GM23338 (cell line): ENCODE data around the gene COPZ1. TPM values are rescaled to one million over a fixed set of nuclear protein-coding genes. Genes with fewer than 3 reads are reported as not detected.
A peak's percentile ranks its signal among the peaks of the same experiment; 100 is the strongest.

Source experiments
- ATAC-seq: fragments of 200-7000 bp; cut with Tn5 transposase; 3 replicates; pipeline ENCODE4 v1.9.1; 2020
- DNase-seq: peaks from one replicate; pipeline ENCODE4 v3.0.0-alpha.2; 2015; ENCODE audit warnings: low spot score
- H2AFZ ChIP-seq: fragments of 200-600 bp; sonication (generic); 2 replicates; pipeline ENCODE4 v1.8.0; 2016; ENCODE audit warnings: antibody characterized with exemption, mild to moderate bottlenecking, moderate library complexity
- H3F3A ChIP-seq: fragments of 200-600 bp; sonication (generic); replicated peaks from 2 replicates; pipeline ENCODE4 v1.8.0; 2017; ENCODE audit warnings: antibody characterized with exemption, mixed run types, low read depth
- H3K27ac ChIP-seq: fragments of 200-600 bp; sonication (generic); 2 replicates; pipeline ENCODE4 v1.6.1; 2016; ENCODE audit warnings: low read depth
- H3K27me3 ChIP-seq: fragments of 200-600 bp; sonication (generic); 2 replicates; pipeline ENCODE4 v1.8.0; 2016; ENCODE audit warnings: mild to moderate bottlenecking, mixed run types, moderate library complexity; ENCODE audit not compliant: insufficient read depth
- H3K36me3 ChIP-seq: fragments of 200-600 bp; sonication (generic); 2 replicates; pipeline ENCODE4 v1.8.0; 2016; ENCODE audit warnings: mild to moderate bottlenecking; ENCODE audit not compliant: insufficient read depth
- H3K4me1 ChIP-seq: fragments of 200-600 bp; sonication (generic); 2 replicates; pipeline ENCODE4 v1.8.0; 2016; ENCODE audit warnings: mild to moderate bottlenecking, moderate library complexity; ENCODE audit not compliant: insufficient read depth
- H3K4me2 ChIP-seq: fragments of 200-600 bp; sonication (generic); 2 replicates; pipeline ENCODE4 v1.7.1; 2017; ENCODE audit warnings: mixed run types
- H3K4me3 ChIP-seq: fragments of 200-600 bp; sonication (generic); 2 replicates; pipeline ENCODE4 v1.6.1; 2016; ENCODE audit warnings: mixed run types
- H3K79me2 ChIP-seq: fragments of 200-600 bp; sonication (generic); replicated peaks from 2 replicates; pipeline ENCODE4 v1.8.0; 2017; ENCODE audit warnings: mild to moderate bottlenecking; ENCODE audit not compliant: insufficient read depth
- H3K9me2 ChIP-seq: fragments of 200-600 bp; sonication (generic); 2 replicates; pipeline ENCODE4 v1.8.0; 2017; ENCODE audit not compliant: insufficient read depth
- H4K20me1 ChIP-seq: fragments of 200-600 bp; sonication (generic); replicated peaks from 2 replicates; pipeline ENCODE4 v1.8.0; 2017; ENCODE audit warnings: mild to moderate bottlenecking; ENCODE audit not compliant: insufficient read depth
- H3K27ac Mint-ChIP-seq: 2 replicates; pipeline ENCODE4 v1.8.0; 2020; ENCODE audit warnings: inconsistent platforms, mild to moderate bottlenecking, moderate library complexity, mixed read lengths
- H3K27me3 Mint-ChIP-seq: 3 replicates; pipeline ENCODE4 v1.8.0; 2022; ENCODE audit warnings: low read depth, mild to moderate bottlenecking, moderate library complexity, mixed read lengths, inconsistent platforms; ENCODE audit not compliant: insufficient read depth, poor library complexity
- H3K36me3 Mint-ChIP-seq: 3 replicates; pipeline ENCODE4 v1.8.0; 2021; ENCODE audit warnings: low read depth, mild to moderate bottlenecking, inconsistent platforms, moderate library complexity, mixed read lengths
- H3K4me1 Mint-ChIP-seq: 3 replicates; pipeline ENCODE4 v1.8.0; 2020; ENCODE audit warnings: mild to moderate bottlenecking, inconsistent platforms, mixed read lengths
- H3K4me3 Mint-ChIP-seq: 3 replicates; pipeline ENCODE4 v1.8.0; 2021; ENCODE audit warnings: moderate library complexity, mild to moderate bottlenecking, inconsistent platforms, mixed read lengths
- H3K9me3 Mint-ChIP-seq: 3 replicates; pipeline ENCODE4 v1.8.0; 2020; ENCODE audit warnings: moderate library complexity, mild to moderate bottlenecking, inconsistent platforms, mixed read lengths
- CTCF ChIP-seq, 2 experiments: fragments of 200-600 bp in 1 of 2; sonication (generic) in 1 of 2; conservative IDR thresholded peaks; 2 replicates each; pipeline versions ENCODE4 v1.5.1 to v1.6.1; 2016 to 2017; ENCODE audit warnings: antibody characterized with exemption in 2 of 2, low read depth in 2 of 2, mild to moderate bottlenecking in 2 of 2, moderate library complexity in 1 of 2
- EZH2 ChIP-seq: fragments of 200-600 bp; sonication (generic); IDR thresholded peaks from one replicate; pipeline ENCODE4 v1.8.0; 2017; ENCODE audit warnings: antibody characterized with exemption, mild to moderate bottlenecking, low read depth; ENCODE audit not compliant: unreplicated experiment
- EZH2phosphoT487 ChIP-seq: fragments of 200-600 bp; sonication (generic); IDR thresholded peaks from one replicate; pipeline ENCODE4 v1.8.1; 2018; ENCODE audit warnings: antibody characterized with exemption; ENCODE audit not compliant: unreplicated experiment
- NANOG ChIP-seq: IDR thresholded peaks from 2 replicates; pipeline ENCODE4 v1.6.1; 2016; ENCODE audit warnings: antibody characterized with exemption, borderline replicate concordance
- STAT1 ChIP-seq: IDR thresholded peaks from one replicate; pipeline ENCODE4 v1.6.1; 2016; ENCODE audit warnings: antibody characterized with exemption; ENCODE audit not compliant: unreplicated experiment
- ZNF114 ChIP-seq: fragments of 250-450 bp; sonication (Bioruptor Pico); IDR thresholded peaks from 2 replicates; pipeline ENCODE4 v1.5.0; 2020; ENCODE audit warnings: mild to moderate bottlenecking, moderate library complexity
- polyA plus RNA-seq: library from polyadenylated mRNA; unstranded; fragments of >200 nt; fragmentation: Nextera tagmentation; extraction: Ambion mirVana; gene quantifications from 2 replicates; pipeline ENCODE4 v1.2.1, GENCODE V29; 2016
- total RNA-seq: library from RNA; depleted of rRNA; stranded (reverse); fragments of >200 nt; shearing (Covaris generic); gene quantifications from 2 replicates; pipeline ENCODE4 v1.2.3, GENCODE V29; 2014
- TF ChIP-seq, protein P1 (sequence below): fragments of 250-450 bp; sonication (Bioruptor Pico); IDR thresholded peaks from 2 replicates; pipeline ENCODE4 v1.5.0; 2020; ENCODE audit warnings: mild to moderate bottlenecking, moderate library complexity
- TF ChIP-seq, protein P2 (sequence below): IDR thresholded peaks from 2 replicates; pipeline ENCODE4 v1.6.1; 2016; ENCODE audit warnings: antibody characterized with exemption

Gene COPZ1
- total and polyA plus RNA-seq, 2 experiments from 2014 or later: 79.9 to 91.2 TPM

DNA sequence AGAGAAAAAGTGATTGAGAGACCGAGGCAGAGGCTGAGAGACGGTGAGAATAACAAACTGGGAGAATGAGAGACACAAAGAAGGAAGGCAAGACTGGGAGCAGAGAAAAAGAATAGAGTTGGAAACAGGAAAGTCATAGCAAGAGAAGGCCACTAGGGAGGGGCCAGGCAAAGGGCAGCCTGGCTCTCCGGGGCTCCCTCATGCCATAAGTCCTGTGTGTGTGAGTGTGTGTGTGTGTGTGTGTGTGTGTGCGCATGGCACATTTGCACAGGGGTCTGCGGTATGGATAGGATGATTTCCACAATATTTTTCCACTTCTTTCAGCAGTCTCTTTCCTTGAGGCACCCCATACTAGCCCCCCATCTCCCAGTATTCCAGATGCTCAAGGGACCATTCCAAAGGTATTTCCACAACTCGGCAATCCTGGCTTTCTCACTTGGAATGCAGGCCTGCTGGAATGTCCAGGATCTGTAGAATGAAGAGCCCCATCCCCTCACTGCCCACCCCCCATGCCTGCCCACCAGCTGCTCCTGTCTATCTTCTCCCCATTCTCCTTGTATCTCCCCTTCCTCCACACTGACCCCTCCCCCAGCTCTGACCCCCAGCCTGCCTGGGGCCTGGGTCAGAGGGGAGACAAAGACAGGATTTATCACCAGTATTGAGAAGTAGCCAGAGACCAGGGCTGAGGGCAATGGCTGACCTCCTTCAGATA lies 30.3 kb downstream of the COPZ1 start:
- Histone ChIP-seq H3K27ac (peak overlapping the region; percentile 93), H4K20me1 (no peaks in the 10 kb centered on the region; the same call in 1 of the 2 replicates), H3F3A (peaks cover 27% of the 10 kb centered on the region), H3K4me2 (peak overlapping the region; percentile 95), H2AFZ (no peak overlapping the region), H3K4me3 (peak overlapping the region; percentile 18; the same call in 1 of the 2 replicates), H3K27me3 (peaks cover 17% of the 10 kb centered on the region; the same call in 1 of the 2 replicates), H3K4me1 (peaks cover 79% of the 10 kb centered on the region), H3K9me2 (no peaks in the 10 kb centered on the region), H3K79me2 (no peaks in the 10 kb centered on the region; the same call in 1 of the 2 replicates), H3K36me3 (0 out of 2 replicates have a peak, but pooled peaks cover 3% of the 10 kb centered on the region)
- TF ChIP-seq ZNF114 (CRISPR knock-in tag) (no peak), EZH2phosphoT487 (no peak), CTCF (conservative IDR thresholded peaks at IDR 0.05; ENCODE audit: low read depth in 2 of 2) (peak in 1 of 2 experiments; percentile 18; a peak in 1 of 4 replicates), NANOG (no peak), EZH2 (no peak), STAT1 (no peak)
- TF ChIP-seq, protein P1, sequence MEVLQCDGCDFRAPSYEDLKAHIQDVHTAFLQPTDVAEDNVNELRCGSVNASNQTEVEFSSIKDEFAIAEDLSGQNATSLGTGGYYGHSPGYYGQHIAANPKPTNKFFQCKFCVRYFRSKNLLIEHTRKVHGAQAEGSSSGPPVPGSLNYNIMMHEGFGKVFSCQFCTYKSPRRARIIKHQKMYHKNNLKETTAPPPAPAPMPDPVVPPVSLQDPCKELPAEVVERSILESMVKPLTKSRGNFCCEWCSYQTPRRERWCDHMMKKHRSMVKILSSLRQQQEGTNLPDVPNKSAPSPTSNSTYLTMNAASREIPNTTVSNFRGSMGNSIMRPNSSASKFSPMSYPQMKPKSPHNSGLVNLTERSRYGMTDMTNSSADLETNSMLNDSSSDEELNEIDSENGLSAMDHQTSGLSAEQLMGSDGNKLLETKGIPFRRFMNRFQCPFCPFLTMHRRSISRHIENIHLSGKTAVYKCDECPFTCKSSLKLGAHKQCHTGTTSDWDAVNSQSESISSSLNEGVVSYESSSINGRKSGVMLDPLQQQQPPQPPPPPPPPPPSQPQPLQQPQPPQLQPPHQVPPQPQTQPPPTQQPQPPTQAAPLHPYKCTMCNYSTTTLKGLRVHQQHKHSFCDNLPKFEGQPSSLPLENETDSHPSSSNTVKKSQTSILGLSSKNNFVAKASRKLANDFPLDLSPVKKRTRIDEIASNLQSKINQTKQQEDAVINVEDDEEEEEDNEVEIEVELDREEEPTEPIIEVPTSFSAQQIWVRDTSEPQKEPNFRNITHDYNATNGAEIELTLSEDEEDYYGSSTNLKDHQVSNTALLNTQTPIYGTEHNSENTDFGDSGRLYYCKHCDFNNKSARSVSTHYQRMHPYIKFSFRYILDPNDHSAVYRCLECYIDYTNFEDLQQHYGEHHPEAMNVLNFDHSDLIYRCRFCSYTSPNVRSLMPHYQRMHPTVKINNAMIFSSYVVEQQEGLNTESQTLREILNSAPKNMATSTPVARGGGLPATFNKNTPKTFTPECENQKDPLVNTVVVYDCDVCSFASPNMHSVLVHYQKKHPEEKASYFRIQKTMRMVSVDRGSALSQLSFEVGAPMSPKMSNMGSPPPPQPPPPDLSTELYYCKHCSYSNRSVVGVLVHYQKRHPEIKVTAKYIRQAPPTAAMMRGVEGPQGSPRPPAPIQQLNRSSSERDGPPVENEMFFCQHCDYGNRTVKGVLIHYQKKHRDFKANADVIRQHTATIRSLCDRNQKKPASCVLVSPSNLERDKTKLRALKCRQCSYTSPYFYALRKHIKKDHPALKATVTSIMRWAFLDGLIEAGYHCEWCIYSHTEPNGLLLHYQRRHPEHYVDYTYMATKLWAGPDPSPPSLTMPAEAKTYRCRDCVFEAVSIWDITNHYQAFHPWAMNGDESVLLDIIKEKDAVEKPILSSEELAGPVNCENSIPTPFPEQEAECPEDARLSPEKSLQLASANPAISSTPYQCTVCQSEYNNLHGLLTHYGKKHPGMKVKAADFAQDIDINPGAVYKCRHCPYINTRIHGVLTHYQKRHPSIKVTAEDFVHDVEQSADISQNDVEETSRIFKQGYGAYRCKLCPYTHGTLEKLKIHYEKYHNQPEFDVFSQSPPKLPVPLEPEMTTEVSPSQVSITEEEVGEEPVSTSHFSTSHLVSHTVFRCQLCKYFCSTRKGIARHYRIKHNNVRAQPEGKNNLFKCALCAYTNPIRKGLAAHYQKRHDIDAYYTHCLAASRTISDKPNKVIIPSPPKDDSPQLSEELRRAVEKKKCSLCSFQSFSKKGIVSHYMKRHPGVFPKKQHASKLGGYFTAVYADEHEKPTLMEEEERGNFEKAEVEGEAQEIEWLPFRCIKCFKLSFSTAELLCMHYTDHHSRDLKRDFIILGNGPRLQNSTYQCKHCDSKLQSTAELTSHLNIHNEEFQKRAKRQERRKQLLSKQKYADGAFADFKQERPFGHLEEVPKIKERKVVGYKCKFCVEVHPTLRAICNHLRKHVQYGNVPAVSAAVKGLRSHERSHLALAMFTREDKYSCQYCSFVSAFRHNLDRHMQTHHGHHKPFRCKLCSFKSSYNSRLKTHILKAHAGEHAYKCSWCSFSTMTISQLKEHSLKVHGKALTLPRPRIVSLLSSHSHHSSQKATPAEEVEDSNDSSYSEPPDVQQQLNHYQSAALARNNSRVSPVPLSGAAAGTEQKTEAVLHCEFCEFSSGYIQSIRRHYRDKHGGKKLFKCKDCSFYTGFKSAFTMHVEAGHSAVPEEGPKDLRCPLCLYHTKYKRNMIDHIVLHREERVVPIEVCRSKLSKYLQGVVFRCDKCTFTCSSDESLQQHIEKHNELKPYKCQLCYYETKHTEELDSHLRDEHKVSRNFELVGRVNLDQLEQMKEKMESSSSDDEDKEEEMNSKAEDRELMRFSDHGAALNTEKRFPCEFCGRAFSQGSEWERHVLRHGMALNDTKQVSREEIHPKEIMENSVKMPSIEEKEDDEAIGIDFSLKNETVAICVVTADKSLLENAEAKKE (CRISPR knock-in tag): no peak
- TF ChIP-seq, protein P2, sequence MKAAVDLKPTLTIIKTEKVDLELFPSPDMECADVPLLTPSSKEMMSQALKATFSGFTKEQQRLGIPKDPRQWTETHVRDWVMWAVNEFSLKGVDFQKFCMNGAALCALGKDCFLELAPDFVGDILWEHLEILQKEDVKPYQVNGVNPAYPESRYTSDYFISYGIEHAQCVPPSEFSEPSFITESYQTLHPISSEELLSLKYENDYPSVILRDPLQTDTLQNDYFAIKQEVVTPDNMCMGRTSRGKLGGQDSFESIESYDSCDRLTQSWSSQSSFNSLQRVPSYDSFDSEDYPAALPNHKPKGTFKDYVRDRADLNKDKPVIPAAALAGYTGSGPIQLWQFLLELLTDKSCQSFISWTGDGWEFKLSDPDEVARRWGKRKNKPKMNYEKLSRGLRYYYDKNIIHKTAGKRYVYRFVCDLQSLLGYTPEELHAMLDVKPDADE: no peak
- Mint-ChIP-seq H3K4me1 (peaks cover 38% of the 10 kb centered on the region), H3K27ac (peak overlapping the region; percentile 12; the same call in 1 of the 2 replicates), H3K4me3 (peak overlapping the region; percentile 40; the same call in 1 of the 3 replicates), H3K36me3 (peaks cover 5% of the 10 kb centered on the region), H3K9me3 (no peaks in the 10 kb centered on the region; the same call in 2 of the 3 replicates), H3K27me3 (peaks cover 45% of the 10 kb centered on the region)
- ATAC-seq: no peak
- peak; percentile 78 for DNase-seq
